HepG2 (cell line): ENCODE results near the gene CCT3. TPM values are rescaled to one million over a fixed set of nuclear protein-coding genes. Genes with fewer than 3 reads are reported as not detected.
A peak's percentile ranks its signal among the peaks of the same experiment; 100 is the strongest.

Experiments used
- HOXA3 ChIP-seq: sonication (generic); formaldehyde crosslinking; IDR thresholded peaks from 2 replicates; pipeline ENCODE4 v1.5.0; 2020; ENCODE audit warnings: missing genetic modification reagents
- PAX8 ChIP-seq: sonication (generic); formaldehyde crosslinking; IDR thresholded peaks from 2 replicates; pipeline ENCODE4 v1.8.0; 2022; ENCODE audit warnings: mild to moderate bottlenecking, missing genetic modification reagents, borderline replicate concordance
- SRSF4 ChIP-seq: fragments of 200-400 bp; formaldehyde crosslinking; IDR thresholded peaks from one replicate; pipeline ENCODE4 v1.6.1; 2018; ENCODE audit warnings: mild to moderate bottlenecking, low read depth, low read length, moderate library complexity; ENCODE audit not compliant: poor library complexity, severe bottlenecking
- ZBTB42 ChIP-seq: sonication (generic); formaldehyde crosslinking; IDR thresholded peaks from 2 replicates; pipeline ENCODE4 v1.5.0; 2020; ENCODE audit warnings: mild to moderate bottlenecking, missing genetic modification reagents
- ZNF33B ChIP-seq: sonication (generic); formaldehyde crosslinking; IDR thresholded peaks from 2 replicates; pipeline ENCODE4 v1.5.1; 2020; ENCODE audit warnings: mild to moderate bottlenecking, missing genetic modification reagents
- ZNF569 ChIP-seq: sonication (generic); formaldehyde crosslinking; IDR thresholded peaks from 2 replicates; pipeline ENCODE4 v1.5.0; 2020; ENCODE audit warnings: mild to moderate bottlenecking, missing genetic modification reagents, moderate library complexity, borderline replicate concordance
- ZNF589 ChIP-seq: sonication (generic); formaldehyde crosslinking; conservative IDR thresholded peaks from 2 replicates; pipeline ENCODE4 v1.8.0; 2022; ENCODE audit warnings: mild to moderate bottlenecking, moderate library complexity, missing genetic modification reagents
- ZNF652 ChIP-seq: IDR thresholded peaks from 2 replicates; pipeline ENCODE4 v1.6.1; 2016; ENCODE audit warnings: low read depth, borderline replicate concordance
- polyA plus RNA-seq, 8 experiments: library from polyadenylated mRNA; depleted of rRNA in 3 of 8; stranded (reverse) in 7 of 8; unstranded in 1 of 8; fragments of >200 nt; fragmentation: Illumina TruSeq in 4 of 8; extraction: Trizol in 4 of 8; gene quantifications; 2 replicates each; pipeline versions ENCODE4 v1.2.1 to v1.2.3, GENCODE V29; 2011 to 2016; ENCODE audit warnings: low read depth in 4 of 8, missing spikeins in 1 of 8, mixed read lengths in 1 of 8; ENCODE audit not compliant: insufficient read depth in 1 of 8
- total RNA-seq, 5 experiments: library from RNA; depleted of rRNA; stranded (reverse); fragments of >200 nt; fragmentation: Illumina TruSeq; extraction: Trizol; gene quantifications; 2 replicates each; pipeline ENCODE4 v1.2.3, GENCODE V29; 2016; ENCODE audit warnings: low read depth in 1 of 5
- TF ChIP-seq, protein P1 (sequence below): IDR thresholded peaks from 2 replicates; pipeline ENCODE4 v1.6.1; 2012; ENCODE audit warnings: low read length, improper control_type of control experiment
- TF ChIP-seq, protein P2 (sequence below): sonication (generic); formaldehyde crosslinking; IDR thresholded peaks from 2 replicates; pipeline ENCODE4 v1.5.0; 2020; ENCODE audit warnings: mild to moderate bottlenecking, missing genetic modification reagents
- TF ChIP-seq, protein P3 (sequence below): sonication (generic); formaldehyde crosslinking; IDR thresholded peaks from 2 replicates; pipeline ENCODE4 v1.4.0; 2020; ENCODE audit warnings: mild to moderate bottlenecking, missing genetic modification reagents
- TF ChIP-seq, protein P4 (sequence below): sonication (generic); formaldehyde crosslinking; IDR thresholded peaks from 2 replicates; pipeline ENCODE4 v1.9.0; 2021; ENCODE audit warnings: missing genetic modification reagents, borderline replicate concordance
- TF ChIP-seq, protein P5 (sequence below): sonication (generic); formaldehyde crosslinking; IDR thresholded peaks from 2 replicates; pipeline ENCODE4 v1.8.1; 2023; ENCODE audit warnings: mild to moderate bottlenecking, missing genetic modification reagents, borderline replicate concordance
- TF ChIP-seq, protein P6 (sequence below), 2 experiments: sonication (generic) in 1 of 2; formaldehyde crosslinking in 1 of 2; IDR thresholded peaks; 2 replicates each; pipeline versions ENCODE4 v1.4.0 to v1.6.1; 2016 to 2020; ENCODE audit warnings: borderline replicate concordance in 1 of 2, low read depth in 1 of 2, mild to moderate bottlenecking in 1 of 2, missing genetic modification reagents in 1 of 2

Gene CCT3
- total and polyA plus RNA-seq, 2 of the 13 experiments (the other 11 are each of a cell fraction or from before 2014, with no cell fraction given), result 319 to 615 TPM

DNA sequence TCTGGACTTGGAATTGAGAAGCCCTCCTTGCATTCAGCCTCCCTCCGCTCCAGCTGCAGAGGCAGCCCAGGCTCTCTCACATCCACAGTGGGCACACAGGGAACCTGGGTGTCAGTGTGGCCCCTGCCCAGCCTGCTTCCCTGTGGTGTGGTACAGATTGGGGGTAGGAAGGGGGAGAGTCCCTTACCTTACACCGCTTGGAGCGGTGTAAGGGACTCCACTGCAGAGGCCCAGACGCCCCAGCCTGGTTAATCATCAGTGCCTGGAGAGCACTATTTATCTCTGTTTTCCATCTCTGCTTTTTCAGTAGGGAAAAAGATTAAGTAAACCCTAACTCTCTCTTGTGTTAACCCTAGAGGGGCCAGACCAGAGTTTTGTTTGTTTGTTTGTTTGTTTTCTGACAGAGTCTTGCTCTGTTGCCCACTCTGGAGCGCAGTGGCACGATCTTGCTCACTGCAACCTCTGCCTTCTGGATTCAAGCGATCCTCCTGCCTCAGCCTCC is 30.1 kb upstream of the CCT3 start (continued):
- TF ChIP-seq, protein P1, sequence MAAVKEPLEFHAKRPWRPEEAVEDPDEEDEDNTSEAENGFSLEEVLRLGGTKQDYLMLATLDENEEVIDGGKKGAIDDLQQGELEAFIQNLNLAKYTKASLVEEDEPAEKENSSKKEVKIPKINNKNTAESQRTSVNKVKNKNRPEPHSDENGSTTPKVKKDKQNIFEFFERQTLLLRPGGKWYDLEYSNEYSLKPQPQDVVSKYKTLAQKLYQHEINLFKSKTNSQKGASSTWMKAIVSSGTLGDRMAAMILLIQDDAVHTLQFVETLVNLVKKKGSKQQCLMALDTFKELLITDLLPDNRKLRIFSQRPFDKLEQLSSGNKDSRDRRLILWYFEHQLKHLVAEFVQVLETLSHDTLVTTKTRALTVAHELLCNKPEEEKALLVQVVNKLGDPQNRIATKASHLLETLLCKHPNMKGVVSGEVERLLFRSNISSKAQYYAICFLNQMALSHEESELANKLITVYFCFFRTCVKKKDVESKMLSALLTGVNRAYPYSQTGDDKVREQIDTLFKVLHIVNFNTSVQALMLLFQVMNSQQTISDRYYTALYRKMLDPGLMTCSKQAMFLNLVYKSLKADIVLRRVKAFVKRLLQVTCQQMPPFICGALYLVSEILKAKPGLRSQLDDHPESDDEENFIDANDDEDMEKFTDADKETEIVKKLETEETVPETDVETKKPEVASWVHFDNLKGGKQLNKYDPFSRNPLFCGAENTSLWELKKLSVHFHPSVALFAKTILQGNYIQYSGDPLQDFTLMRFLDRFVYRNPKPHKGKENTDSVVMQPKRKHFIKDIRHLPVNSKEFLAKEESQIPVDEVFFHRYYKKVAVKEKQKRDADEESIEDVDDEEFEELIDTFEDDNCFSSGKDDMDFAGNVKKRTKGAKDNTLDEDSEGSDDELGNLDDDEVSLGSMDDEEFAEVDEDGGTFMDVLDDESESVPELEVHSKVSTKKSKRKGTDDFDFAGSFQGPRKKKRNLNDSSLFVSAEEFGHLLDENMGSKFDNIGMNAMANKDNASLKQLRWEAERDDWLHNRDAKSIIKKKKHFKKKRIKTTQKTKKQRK, result no peak
- TF ChIP-seq, protein P2, sequence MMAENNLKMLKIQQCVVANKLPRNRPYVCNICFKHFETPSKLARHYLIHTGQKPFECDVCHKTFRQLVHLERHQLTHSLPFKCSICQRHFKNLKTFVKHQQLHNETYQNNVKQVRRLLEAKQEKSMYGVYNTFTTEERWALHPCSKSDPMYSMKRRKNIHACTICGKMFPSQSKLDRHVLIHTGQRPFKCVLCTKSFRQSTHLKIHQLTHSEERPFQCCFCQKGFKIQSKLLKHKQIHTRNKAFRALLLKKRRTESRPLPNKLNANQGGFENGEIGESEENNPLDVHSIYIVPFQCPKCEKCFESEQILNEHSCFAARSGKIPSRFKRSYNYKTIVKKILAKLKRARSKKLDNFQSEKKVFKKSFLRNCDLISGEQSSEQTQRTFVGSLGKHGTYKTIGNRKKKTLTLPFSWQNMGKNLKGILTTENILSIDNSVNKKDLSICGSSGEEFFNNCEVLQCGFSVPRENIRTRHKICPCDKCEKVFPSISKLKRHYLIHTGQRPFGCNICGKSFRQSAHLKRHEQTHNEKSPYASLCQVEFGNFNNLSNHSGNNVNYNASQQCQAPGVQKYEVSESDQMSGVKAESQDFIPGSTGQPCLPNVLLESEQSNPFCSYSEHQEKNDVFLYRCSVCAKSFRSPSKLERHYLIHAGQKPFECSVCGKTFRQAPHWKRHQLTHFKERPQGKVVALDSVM, result peak; percentile 96
- TF ChIP-seq PAX8 (CRISPR knock-in tag) (no peak), ZNF569 (no peak), ZNF652 (CRISPR knock-in tag) (peak; percentile 98), ZNF33B (no peak), HOXA3 (0 out of 2 replicates have a peak, but pooled peaks have one; percentile 33), ZBTB42 (CRISPR knock-in tag) (no peak), SRSF4 (no peak), ZNF589 (CRISPR knock-in tag) (no peak)
- TF ChIP-seq, protein P3, sequence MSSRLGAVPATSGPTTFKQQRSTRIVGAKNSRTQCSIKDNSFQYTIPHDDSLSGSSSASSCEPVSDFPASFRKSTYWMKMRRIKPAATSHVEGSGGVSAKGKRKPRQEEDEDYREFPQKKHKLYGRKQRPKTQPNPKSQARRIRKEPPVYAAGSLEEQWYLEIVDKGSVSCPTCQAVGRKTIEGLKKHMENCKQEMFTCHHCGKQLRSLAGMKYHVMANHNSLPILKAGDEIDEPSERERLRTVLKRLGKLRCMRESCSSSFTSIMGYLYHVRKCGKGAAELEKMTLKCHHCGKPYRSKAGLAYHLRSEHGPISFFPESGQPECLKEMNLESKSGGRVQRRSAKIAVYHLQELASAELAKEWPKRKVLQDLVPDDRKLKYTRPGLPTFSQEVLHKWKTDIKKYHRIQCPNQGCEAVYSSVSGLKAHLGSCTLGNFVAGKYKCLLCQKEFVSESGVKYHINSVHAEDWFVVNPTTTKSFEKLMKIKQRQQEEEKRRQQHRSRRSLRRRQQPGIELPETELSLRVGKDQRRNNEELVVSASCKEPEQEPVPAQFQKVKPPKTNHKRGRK (CRISPR knock-in tag), result no peak
- TF ChIP-seq, protein P4, sequence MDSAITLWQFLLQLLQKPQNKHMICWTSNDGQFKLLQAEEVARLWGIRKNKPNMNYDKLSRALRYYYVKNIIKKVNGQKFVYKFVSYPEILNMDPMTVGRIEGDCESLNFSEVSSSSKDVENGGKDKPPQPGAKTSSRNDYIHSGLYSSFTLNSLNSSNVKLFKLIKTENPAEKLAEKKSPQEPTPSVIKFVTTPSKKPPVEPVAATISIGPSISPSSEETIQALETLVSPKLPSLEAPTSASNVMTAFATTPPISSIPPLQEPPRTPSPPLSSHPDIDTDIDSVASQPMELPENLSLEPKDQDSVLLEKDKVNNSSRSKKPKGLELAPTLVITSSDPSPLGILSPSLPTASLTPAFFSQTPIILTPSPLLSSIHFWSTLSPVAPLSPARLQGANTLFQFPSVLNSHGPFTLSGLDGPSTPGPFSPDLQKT (CRISPR knock-in tag), result no peak
- TF ChIP-seq, protein P5, sequence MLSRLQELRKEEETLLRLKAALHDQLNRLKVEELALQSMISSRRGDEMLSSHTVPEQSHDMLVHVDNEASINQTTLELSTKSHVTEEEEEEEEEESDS, result no peak
- TF ChIP-seq, protein P6, sequence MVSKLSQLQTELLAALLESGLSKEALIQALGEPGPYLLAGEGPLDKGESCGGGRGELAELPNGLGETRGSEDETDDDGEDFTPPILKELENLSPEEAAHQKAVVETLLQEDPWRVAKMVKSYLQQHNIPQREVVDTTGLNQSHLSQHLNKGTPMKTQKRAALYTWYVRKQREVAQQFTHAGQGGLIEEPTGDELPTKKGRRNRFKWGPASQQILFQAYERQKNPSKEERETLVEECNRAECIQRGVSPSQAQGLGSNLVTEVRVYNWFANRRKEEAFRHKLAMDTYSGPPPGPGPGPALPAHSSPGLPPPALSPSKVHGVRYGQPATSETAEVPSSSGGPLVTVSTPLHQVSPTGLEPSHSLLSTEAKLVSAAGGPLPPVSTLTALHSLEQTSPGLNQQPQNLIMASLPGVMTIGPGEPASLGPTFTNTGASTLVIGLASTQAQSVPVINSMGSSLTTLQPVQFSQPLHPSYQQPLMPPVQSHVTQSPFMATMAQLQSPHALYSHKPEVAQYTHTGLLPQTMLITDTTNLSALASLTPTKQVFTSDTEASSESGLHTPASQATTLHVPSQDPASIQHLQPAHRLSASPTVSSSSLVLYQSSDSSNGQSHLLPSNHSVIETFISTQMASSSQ (IDR thresholded peaks at IDR 0.05; ENCODE audit: low read depth), result peak; percentile 63; the same call in 1 of the 2 replicates
- TF ChIP-seq, protein P6 (CRISPR knock-in tag; IDR thresholded peaks at IDR 0.05; ENCODE audit: borderline replicate concordance), result peak; percentile 77; the same call in 1 of the 2 replicates
